ENCODE results near the gene CNTNAP5. TPM values are rescaled to one million over a fixed set of nuclear protein-coding genes. Genes with fewer than 3 reads are reported as not detected.

Gene CNTNAP5
- total RNA-seq, 1 donor from 2014 or later: not detected

DNA sequence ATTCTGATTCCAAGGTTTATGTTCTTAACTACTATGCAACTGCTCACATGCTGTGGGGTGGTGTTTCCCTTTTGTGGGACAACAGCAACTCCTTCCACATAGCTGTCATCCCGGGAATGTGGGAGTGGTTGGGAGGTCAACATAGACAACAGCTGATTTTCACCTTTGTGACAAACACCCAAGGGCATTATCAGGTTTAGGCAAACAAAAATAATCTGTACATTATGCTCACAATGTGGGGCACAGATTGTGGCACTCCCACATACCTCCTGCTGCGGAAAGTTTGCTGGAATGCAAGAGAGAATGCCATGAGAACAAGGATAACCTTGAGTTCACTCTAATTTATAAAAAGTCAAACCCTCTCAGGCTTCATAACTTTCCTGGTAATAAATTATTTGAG is 582.6 kb downstream of the CNTNAP5 start:
- Histone ChIP-seq H3K9me3 (no peaks in the 10 kb centered on the region), H3K4me1 (no peaks in the 10 kb centered on the region), H3K36me3 (no peaks in the 10 kb centered on the region), H3K4me3 (no peak overlapping the region), H3K27me3 (ENCODE audit: low read depth) (no peaks in the 10 kb centered on the region), H3K27ac (no peak overlapping the region)
- TF ChIP-seq, protein P1, sequence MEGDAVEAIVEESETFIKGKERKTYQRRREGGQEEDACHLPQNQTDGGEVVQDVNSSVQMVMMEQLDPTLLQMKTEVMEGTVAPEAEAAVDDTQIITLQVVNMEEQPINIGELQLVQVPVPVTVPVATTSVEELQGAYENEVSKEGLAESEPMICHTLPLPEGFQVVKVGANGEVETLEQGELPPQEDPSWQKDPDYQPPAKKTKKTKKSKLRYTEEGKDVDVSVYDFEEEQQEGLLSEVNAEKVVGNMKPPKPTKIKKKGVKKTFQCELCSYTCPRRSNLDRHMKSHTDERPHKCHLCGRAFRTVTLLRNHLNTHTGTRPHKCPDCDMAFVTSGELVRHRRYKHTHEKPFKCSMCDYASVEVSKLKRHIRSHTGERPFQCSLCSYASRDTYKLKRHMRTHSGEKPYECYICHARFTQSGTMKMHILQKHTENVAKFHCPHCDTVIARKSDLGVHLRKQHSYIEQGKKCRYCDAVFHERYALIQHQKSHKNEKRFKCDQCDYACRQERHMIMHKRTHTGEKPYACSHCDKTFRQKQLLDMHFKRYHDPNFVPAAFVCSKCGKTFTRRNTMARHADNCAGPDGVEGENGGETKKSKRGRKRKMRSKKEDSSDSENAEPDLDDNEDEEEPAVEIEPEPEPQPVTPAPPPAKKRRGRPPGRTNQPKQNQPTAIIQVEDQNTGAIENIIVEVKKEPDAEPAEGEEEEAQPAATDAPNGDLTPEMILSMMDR (IDR thresholded peaks at IDR 0.05): no peak
- no peak for ATAC-seq
- DNase-seq: no peak
- intact Hi-C loops (cut with DNase I): no loop called here

DNA sequence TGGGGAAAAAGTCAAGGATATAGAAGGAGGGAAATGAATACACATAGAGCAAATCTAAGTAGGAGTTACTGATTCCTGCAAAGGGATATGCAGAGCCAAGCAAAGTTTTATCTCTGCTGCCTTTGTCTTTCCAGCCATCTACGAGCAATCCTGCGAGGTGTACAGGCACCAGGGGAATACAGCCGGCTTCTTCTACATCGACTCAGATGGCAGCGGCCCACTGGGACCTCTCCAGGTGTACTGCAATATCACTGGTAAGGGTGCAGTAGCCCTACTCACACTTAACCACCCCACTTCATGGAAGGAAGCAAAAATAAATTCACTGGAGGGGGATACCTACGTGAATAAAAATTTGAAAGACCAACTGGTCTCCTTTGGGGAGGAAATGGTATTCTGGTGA is 584.6 kb downstream of the CNTNAP5 start:
- DNase-seq: no peak
- TF ChIP-seq, protein P1 (IDR thresholded peaks at IDR 0.05): no peak
- no peak overlapping the region for H3K27ac ChIP-seq
- H3K27me3 ChIP-seq (ENCODE audit: low read depth): no peaks in the 10 kb centered on the region
- H3K4me1 ChIP-seq: no peaks in the 10 kb centered on the region
- intact Hi-C loops (cut with DNase I): no loop called here
- H3K36me3 ChIP-seq: no peaks in the 10 kb centered on the region
- H3K9me3 ChIP-seq: no peaks in the 10 kb centered on the region
- ATAC-seq: no peak
- H3K4me3 ChIP-seq: no peak overlapping the region

DNA sequence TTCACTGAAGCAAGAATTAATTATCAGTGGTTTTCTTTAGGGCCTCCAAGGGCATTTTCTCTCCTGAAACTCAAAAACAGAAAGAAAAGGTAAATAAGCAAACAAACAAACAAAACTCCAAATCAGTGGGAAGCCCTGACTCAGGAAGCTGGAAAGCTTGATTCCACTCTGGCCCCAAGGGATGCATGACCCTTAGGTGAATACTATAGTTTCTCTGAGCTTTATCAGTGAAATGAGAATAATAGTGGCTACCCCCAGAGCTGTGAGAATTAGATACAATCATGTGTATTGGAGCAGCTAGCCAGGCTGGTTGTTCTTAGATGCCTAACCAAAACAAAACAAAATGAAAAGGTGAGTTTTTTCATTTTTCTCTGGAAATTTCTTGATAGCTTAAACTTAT is 585.1 kb downstream of the CNTNAP5 start:
- ATAC-seq: no peak
- no peak overlapping the region for H3K27ac ChIP-seq
- no peaks in the 10 kb centered on the region for H3K36me3 ChIP-seq
- intact Hi-C loops (cut with DNase I): no loop called here
- H3K4me1 ChIP-seq: no peaks in the 10 kb centered on the region
- H3K4me3 ChIP-seq: no peak overlapping the region
- DNase-seq: no peak
- no peaks in the 10 kb centered on the region for H3K27me3 ChIP-seq (ENCODE audit: low read depth)
- TF ChIP-seq, protein P1 (IDR thresholded peaks at IDR 0.05): no peak
- H3K9me3 ChIP-seq: no peaks in the 10 kb centered on the region

DNA sequence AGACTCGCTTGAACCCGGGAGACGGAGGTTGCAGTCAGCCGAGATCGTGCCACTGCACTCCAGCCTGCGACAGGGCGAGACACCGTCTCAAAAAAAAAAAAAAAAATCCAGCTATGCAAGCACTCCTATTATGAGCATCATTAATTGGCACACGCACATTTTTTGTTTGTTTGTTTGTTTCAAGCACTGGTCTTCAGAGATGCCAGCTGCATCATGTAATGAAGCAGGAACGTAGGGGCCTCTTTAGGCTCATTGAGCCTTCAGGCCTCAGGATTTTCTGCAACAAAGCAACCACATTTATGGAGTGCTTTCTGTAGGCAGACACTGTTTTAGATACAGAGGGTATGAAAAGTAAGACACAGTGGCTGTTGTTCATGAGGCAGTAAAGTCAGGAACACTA is 585.8 kb downstream of the CNTNAP5 start:
- TF ChIP-seq, protein P1 (IDR thresholded peaks at IDR 0.05): no peak
- no peak overlapping the region for H3K4me3 ChIP-seq
- no peak for DNase-seq
- H3K4me1 ChIP-seq: no peaks in the 10 kb centered on the region
- no peaks in the 10 kb centered on the region for H3K27me3 ChIP-seq (ENCODE audit: low read depth)
- H3K27ac ChIP-seq: no peak overlapping the region
- H3K36me3 ChIP-seq: no peaks in the 10 kb centered on the region
- H3K9me3 ChIP-seq: no peaks in the 10 kb centered on the region
- peak in 1 of 2 donors; percentile 39 for ATAC-seq
- intact Hi-C loops (cut with DNase I): no loop called here

DNA sequence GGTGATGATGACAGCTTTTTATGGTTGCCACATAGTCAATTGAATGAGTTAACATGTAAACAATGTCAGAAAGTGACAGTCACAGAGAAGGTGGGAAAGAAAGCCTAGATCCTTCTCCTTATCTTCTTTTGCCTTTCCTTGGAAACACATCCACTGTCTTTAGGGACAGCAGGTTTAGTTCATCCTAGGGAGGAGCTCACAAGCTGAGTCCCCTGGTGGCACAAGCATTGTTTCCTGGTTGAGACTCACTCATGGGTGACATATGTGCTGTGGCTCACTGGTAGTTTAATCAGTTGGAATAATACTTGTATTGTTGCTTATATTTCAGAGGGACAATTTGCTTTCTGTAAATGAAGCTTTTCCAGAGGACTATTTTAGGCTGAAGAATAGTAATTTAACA is 598.5 kb downstream of the CNTNAP5 start:
- H3K27ac ChIP-seq: no peak overlapping the region
- H3K27me3 ChIP-seq (ENCODE audit: low read depth): no peaks in the 10 kb centered on the region
- ATAC-seq (no peak), DNase-seq (no peak)
- H3K36me3 ChIP-seq: no peaks in the 10 kb centered on the region
- TF ChIP-seq, protein P1 (IDR thresholded peaks at IDR 0.05): no peak
- no peaks in the 10 kb centered on the region for H3K4me1 ChIP-seq
- H3K4me3 ChIP-seq: no peak overlapping the region
- intact Hi-C loops (cut with DNase I): no loop called here
- no peaks in the 10 kb centered on the region for H3K9me3 ChIP-seq

DNA sequence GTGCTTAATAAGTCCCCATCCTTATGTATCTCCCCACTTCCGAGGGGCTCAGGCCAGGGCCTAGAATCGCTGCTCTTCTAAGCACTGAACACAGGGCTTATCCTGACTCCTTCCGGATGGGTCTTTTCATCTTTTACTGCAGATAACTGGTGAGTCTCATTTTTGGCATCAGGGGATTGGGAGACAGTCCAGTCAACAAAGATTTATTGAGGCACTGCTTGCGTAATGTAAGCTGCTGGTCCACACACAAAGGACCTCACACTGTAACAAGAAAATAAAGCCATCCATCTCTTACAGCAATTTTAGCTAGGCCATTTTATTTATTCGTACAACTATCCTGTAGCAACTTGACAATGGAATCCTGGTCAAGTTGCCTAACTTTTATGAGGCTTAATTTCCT is 600.5 kb downstream of the CNTNAP5 start:
- Histone ChIP-seq H3K4me3 (no peak overlapping the region), H3K36me3 (no peaks in the 10 kb centered on the region), H3K9me3 (no peaks in the 10 kb centered on the region), H3K27me3 (ENCODE audit: low read depth) (no peaks in the 10 kb centered on the region), H3K27ac (no peak overlapping the region), H3K4me1 (no peaks in the 10 kb centered on the region)
- intact Hi-C loops (cut with DNase I): no loop called here
- ATAC-seq (no peak), DNase-seq (no peak)
- TF ChIP-seq, protein P1 (IDR thresholded peaks at IDR 0.05): no peak
